GM18861 (cell line): Measurements from ENCODE around the gene ZC3H12D.
"Not testable (repeated sequence)": the region's sequence is repeated elsewhere in the genome, so short reads cannot be mapped to it uniquely, and the experiment has no call there.

Source experiments
- ATAC-seq: cut with Tn5 transposase; IDR thresholded peaks from one replicate; pipeline ENCODE4 v1.9.1; 2021; ENCODE audit not compliant: unreplicated experiment

The ZC3H12D gene

GRCh38 chr6:149460249-149460648, 24.6 kb downstream of the ZC3H12D start:
- ATAC-seq, result not testable (repeated sequence)

DNA sequence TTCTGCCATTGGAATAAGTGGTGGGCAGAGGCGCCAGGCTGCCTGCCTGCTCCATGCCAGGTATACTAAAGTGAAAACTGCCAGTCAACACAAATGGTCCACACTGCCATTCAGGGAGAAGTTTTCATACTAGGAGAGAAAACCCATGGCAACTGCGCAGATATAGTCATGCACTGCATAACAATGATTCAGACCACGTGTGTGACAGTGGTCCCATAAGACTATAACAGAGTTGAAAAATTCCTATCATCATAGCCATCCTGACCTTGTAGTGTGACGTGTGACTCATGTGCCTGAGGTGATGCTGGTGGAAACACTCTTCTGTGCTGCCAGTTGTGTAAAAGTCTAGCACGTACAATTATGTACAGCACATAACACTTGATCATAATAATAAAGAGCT, 25.1 kb downstream of the ZC3H12D start:
- ATAC-seq, result no peak

GRCh38 chr6:149458806-149459205, 26.0 kb downstream of the ZC3H12D start:
- ATAC-seq, result no peak

DNA sequence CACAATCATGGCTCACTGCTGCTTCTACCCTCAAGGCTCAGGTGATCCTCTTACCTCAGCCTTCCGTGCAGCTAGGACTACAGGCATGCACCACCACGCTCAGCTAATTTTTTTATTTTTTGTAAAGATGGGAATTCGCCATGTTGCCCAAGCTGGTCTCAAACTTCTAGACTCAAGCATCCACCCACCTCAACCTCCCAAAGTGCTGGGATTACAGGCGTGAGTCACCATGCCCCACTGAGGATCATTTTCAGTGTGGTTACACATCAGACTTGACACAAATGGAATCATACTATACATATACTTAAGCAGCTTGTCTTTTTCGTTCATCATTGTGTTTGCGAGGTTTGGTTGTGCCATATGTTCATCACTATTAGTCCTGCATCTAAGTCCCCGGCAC, 26.6 kb downstream of the ZC3H12D start:
- ATAC-seq, result no peak

DNA sequence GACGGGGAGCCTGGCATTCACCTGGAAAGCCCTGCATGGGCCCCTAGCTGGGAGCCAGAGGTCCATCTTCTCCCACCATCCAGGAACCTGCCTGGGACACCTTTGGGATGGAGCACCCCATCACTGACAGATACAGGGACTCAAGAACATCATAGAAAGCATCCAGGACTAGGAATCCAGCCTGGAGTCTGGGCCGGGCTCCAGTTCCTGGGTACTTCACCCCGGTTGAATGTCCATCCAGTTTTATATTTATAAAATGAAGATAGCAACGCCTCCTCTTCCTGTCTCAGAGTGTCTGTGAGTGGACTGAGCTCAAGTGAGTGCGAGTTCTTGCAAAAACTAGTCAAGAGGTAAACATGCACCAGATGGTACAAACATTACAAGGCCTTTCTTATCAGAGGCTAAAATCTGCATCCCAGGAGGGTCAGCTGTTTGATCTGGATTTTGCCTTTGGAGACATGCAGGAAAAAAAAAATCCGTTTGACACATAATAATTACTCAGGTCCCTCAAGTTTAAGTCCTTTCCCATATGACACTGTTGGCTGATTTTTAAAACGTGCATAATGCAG, 27.4 kb downstream of the ZC3H12D start:
- no peak for ATAC-seq

DNA sequence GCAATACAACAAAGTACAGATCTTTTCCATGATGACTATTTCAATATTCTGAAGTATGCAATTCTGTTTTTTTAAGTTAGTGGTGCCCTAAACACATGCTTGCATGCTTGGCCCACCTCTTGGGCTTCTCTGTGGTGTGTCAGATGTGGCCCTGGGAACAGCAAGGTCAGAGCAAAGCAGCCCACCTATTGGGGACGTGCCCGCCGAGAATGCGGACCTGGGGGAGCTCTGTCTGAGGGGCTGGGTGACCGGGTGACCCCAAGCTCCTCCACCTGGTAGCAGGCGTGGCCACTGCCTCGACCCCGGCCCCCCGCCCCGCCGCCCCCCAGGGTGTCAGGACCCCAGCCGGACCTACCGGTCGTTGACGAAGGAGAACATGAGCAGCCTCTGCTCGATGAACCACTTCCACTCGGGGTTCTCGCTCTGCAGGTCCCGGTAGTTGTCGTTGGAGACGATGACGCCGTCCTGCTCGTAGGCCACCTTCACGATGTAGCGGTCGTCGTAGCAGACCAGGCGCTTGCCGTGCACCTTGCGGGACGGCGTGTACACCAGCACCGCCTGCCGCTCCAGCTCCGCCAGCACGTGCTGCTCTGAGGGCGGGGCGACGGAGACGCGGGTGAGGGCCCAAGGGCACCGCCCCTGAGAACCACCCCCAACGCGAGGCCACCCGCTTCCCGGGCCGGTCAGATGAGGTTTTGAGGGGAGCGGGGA, 28.3 kb downstream of the ZC3H12D start:
- ATAC-seq, result no peak

GRCh38 chr6:149455031-149455732, 29.6 kb downstream of the ZC3H12D start:
- no peak for ATAC-seq

GRCh38 chr6:149454346-149454848, 30.4 kb downstream of the ZC3H12D start:
- no peak for ATAC-seq

- ATAC-seq, result no peak
These were observed 31.0 kb downstream of the ZC3H12D start for GRCh38 chr6:149453597-149454345.

- no peak for ATAC-seq
These were observed 32.5 kb downstream of the ZC3H12D start for GRCh38 chr6:149452037-149452939.

GRCh38 chr6:149451376-149452036, 33.3 kb downstream of the ZC3H12D start:
- no peak for ATAC-seq

- ATAC-seq, result no peak
These were observed 34.0 kb downstream of the ZC3H12D start for GRCh38 chr6:149450679-149451375.

GRCh38 chr6:149449831-149450678, 34.8 kb downstream of the ZC3H12D start:
- no peak for ATAC-seq

DNA sequence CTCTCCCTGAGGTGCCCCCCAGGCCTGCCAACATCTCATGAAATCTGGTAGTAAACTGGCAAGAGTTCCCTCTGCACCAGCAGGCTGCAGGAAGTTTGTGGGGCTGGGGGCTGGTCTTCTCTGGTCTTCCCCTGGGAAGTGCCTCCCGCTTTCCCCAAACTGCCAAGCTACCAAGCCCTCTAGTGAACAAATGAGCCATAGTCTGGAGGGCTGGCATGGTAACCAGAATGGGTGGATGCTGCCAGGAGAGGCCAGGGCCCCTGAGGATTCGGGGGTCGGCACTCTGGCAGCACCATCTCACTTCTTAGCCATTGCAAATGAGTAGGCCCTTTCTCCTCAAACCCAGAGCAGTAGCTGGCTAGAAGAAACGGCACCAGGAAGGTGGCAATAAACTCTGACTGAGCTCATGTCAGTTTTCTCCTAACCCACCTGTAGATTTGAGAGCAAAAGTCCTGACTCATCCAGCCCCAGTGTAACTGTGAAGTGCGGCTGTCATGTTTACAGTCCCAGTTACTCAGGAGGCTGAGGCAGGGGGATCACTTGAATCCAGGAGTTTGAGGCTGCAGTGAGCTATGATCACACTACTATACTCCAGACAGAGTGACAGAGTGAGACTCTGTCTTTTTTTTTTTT, 35.9 kb downstream of the ZC3H12D start:
- no peak for ATAC-seq

DNA sequence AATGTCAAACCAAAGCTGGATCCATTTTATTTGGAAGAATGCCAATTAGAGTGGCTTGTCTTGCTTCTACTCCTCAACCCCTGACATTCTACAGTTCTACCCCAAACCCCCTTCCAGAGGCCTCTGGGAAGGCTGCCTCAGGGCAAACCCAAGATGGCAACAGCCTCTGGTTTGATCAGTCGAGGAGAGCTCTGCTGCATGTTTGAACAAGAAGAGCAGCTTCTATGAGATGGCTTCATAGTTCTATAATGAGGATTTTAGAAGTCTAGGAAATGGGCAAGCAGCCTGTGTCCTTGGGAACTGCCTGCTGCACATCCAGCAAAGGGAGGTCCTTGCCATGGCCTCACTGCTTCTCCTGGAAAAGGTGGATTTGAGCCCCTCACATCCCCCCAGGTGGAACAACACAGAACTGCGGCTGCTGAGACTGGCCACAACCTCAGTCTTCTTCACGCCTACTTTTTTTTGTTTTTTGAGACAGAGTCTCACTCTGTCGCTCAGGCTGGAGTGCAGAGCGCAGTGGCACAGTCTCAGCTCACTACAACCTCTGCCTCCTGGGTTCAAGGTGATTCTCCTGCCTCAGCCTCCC, 37.9 kb downstream of the ZC3H12D start:
- no peak for ATAC-seq

DNA sequence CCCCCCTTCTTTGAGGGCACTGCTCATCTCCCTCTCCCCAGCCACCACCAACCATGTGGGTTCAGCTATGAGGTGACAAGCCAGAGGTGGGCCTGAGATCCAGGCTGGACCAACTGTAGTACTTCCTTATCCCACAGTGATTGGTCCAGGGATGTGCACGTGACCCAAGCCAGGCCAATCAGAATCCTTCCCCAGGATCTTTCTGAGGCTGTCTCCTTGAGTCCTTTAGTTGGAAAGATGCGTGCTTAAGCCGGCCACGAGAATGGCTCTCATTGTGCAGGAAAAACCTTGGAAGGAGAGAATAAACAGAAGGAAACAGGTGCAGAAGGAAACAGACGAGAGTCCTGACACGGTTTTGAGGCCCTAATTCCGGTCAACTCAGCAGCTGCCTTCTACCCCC, 39.2 kb downstream of the ZC3H12D start:
- ATAC-seq, result no peak

- ATAC-seq, result no peak
These were observed 39.7 kb downstream of the ZC3H12D start for GRCh38 chr6:149445095-149445466.
